Fibroblast of peridontal ligament (primary cell): Measurements from ENCODE around the gene MTCL1.

Experiments
- DNase-seq: peaks from one replicate; pipeline ENCODE4 v3.0.0-alpha.2; 2010; ENCODE audit errors: extremely low read depth

MTCL1 gene

GRCh38 chr18:8793445-8794155 is 88.2 kb downstream of the MTCL1 start:
- peak; percentile 27 for DNase-seq

- DNase-seq, result peak; percentile 73
These were observed 89.0 kb downstream of the MTCL1 start for GRCh38 chr18:8794156-8794933.

- DNase-seq, result no peak
These were observed 89.6 kb downstream of the MTCL1 start for GRCh38 chr18:8794934-8795280.

GRCh38 chr18:8795586-8796325 is 90.4 kb downstream of the MTCL1 start:
- no peak for DNase-seq

- DNase-seq, result peak; percentile 28
These were observed 91.8 kb downstream of the MTCL1 start for GRCh38 chr18:8797206-8797605.

DNA sequence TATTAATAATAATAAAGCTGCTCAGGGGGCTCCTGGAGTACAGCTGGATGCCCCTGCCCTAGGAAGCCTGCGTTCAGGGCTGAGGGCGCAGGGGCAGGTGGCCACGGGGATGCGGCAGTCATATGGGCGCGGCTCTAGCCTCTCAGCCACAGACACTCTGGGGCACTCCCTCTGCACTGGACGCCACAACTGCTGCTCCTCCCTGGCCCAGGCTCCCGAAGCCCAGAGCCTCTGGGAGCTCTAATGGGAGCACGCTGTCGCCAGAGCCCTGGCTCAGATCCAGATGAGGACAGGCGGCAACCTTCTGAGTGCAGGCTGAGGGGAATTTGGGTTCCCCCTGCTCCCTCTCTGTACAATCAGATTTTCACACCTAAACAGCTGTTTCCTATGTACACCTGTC is 93.6 kb downstream of the MTCL1 start:
- DNase-seq, result no peak

- no peak for DNase-seq
These were observed 94.5 kb downstream of the MTCL1 start for GRCh38 chr18:8799596-8800441.

GRCh38 chr18:8800445-8800844 is 95.1 kb downstream of the MTCL1 start:
- peak; percentile 97 for DNase-seq

GRCh38 chr18:8800876-8801262 is 95.5 kb downstream of the MTCL1 start:
- no peak for DNase-seq

GRCh38 chr18:8801263-8801901 is 96.0 kb downstream of the MTCL1 start:
- peak; percentile 91 for DNase-seq

- DNase-seq, result no peak
These were observed 96.8 kb downstream of the MTCL1 start for GRCh38 chr18:8802017-8802672.

GRCh38 chr18:8803063-8803795 is 97.9 kb downstream of the MTCL1 start:
- DNase-seq, result no peak

DNA sequence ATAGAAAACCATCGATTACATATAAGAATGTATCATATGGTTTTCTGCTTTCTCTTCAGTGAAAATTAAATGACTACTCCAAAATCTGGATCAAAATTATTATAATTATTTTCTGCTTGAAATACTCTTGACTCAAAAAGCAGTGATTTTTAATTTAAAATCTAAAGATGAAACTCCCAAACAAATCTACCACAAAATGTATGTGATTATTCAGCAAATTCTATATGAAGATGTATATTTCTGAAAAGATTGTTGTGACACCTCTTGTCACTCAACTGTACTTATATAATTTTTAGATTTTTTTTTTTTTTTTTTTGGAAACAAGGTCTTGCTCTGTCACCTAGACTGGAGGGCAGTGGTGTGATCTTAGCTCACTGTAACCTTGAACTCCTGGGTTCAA is 98.6 kb downstream of the MTCL1 start:
- DNase-seq, result no peak

DNA sequence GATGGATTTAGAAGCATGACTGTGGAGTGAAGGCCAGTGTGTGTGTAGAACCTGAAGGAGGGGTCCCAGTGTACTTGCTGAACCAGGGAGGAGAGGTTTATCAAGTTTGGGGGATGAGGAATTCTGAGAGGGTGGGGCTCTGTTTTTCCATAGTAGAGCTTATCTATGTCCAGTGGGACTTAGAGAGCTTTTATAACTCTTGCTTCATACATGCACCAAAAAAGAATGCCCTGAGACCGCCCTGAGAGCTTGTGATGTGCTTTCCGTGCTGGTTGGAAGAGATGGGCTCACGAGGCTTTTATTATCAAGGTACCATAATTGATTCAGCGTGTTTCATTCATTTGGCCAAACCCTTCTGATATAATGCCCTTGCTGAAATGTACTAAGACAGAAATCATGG is 100.2 kb downstream of the MTCL1 start:
- DNase-seq, result no peak

GRCh38 chr18:8806100-8806797 is 100.9 kb downstream of the MTCL1 start:
- no peak for DNase-seq

DNA sequence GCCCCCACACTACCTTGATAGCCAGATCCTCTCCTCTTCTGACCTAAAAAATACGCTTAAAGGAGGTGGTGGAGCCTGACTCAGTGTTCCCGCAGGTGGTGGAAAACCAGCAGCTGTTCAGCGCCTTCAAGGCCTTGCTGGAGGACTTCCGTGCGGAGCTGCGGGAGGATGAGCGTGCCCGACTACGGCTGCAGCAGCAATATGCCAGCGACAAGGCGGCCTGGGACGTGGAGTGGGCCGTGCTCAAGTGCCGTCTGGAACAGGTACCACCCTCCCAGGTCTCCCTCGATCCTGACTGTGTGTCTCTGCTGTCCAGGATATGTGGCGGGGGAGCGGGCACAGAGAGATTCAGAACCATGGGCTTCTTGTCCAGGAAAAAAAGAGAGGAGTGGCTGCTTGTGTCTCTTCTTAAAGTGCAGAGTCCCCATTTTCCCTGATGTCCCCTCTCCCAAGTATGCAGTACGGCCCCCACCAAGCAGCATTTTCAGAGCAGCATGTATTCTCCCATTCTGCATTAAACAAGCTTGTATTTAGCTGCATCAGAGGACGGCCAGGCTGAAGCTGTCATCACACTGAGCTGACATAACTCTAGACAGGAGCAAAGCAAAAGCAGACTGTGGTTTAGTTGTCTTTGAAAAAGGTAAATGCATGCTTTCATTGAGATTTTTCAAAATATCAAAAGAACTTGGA is 101.6 kb downstream of the MTCL1 start:
- DNase-seq, result no peak

GRCh38 chr18:8807488-8807805 is 102.1 kb downstream of the MTCL1 start:
- no peak for DNase-seq

- no peak for DNase-seq
These were observed 102.6 kb downstream of the MTCL1 start for GRCh38 chr18:8808001-8808400.

DNA sequence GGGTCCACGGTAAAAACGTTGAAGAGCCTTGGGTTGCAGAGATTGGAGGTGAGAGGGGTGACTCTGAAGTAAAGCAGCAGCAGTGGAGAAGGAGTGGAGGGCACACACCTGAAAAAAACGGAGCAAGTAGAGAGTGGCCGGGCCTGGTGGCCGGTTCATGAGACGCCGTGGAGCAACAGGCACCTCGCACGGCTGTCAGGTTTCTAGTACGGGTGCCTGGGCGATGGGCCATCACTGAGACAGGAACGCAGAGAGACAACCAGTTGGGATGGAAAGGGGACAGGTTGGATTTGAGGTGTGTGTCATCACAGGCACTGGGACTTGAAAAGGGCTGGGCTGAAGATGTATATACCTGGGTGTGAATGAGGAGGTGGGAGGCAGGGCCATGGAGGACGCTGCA is 104.2 kb downstream of the MTCL1 start:
- DNase-seq, result no peak
